Liver (tissue), 3 donors: ENCODE data around the gene RFC3.

Source experiments
- ATF3 ChIP-seq: IDR thresholded peaks from 2 replicates; pipeline ENCODE4 v1.6.1; 2016; ENCODE audit warnings: antibody characterized with exemption
- CTCF ChIP-seq: fragments of 150-350 bp; IDR thresholded peaks from 2 replicates; pipeline ENCODE4 v1.5.1; 2017; ENCODE audit warnings: improper control_type of control experiment, low read depth, low read length; ENCODE audit not compliant: missing input control
- EGR1 ChIP-seq, 2 donors: IDR thresholded peaks; 2 replicates each; pipeline ENCODE4 v1.6.1; 2016 to 2018; ENCODE audit warnings: antibody characterized with exemption in 2 of 2, low read depth in 2 of 2
- HNF4A ChIP-seq, 2 donors: conservative IDR thresholded peaks; 2 replicates each; pipeline ENCODE4 v1.6.1; 2016; ENCODE audit warnings: antibody characterized with exemption in 2 of 2, mild to moderate bottlenecking in 2 of 2
- HNF4G ChIP-seq: IDR thresholded peaks from 2 replicates; pipeline ENCODE4 v1.6.1; 2016; ENCODE audit warnings: antibody characterized with exemption
- JUND ChIP-seq, 2 donors: IDR thresholded peaks; 2 replicates each; pipeline ENCODE4 v1.6.1; 2016; ENCODE audit warnings: antibody characterized with exemption in 2 of 2
- MAX ChIP-seq: IDR thresholded peaks from 2 replicates; pipeline ENCODE4 v1.6.1; 2016; ENCODE audit warnings: antibody characterized with exemption
- NR2F2 ChIP-seq: IDR thresholded peaks from 2 replicates; pipeline ENCODE4 v1.6.1; 2016; ENCODE audit warnings: antibody characterized with exemption
- RAD21 ChIP-seq, 2 donors: IDR thresholded peaks; 2 replicates each; pipeline ENCODE4 v1.6.1; 2016; ENCODE audit warnings: antibody characterized with exemption in 2 of 2, mild to moderate bottlenecking in 2 of 2
- REST ChIP-seq: IDR thresholded peaks from 2 replicates; pipeline ENCODE4 v1.6.1; 2016; ENCODE audit warnings: antibody characterized with exemption, mild to moderate bottlenecking
- SP1 ChIP-seq: IDR thresholded peaks from 2 replicates; pipeline ENCODE4 v1.6.1; 2018; ENCODE audit warnings: antibody characterized with exemption, mild to moderate bottlenecking
- TAF1 ChIP-seq: conservative IDR thresholded peaks from 2 replicates; pipeline ENCODE4 v1.6.1; 2016; ENCODE audit warnings: antibody characterized with exemption, mild to moderate bottlenecking
- YY1 ChIP-seq: IDR thresholded peaks from 2 replicates; pipeline ENCODE4 v1.6.1; 2016; ENCODE audit warnings: antibody characterized with exemption, mild to moderate bottlenecking
- ZBTB33 ChIP-seq: IDR thresholded peaks from 2 replicates; pipeline ENCODE4 v1.6.1; 2016; ENCODE audit warnings: antibody characterized with exemption
- donor health status: healthy.
- donor health status: healthy.

- TF ChIP-seq CTCF (no peak), REST (no peak), RAD21 (IDR thresholded peaks at IDR 0.05) (no peak), TAF1 (no peak), MAX (no peak), JUND (IDR thresholded peaks at IDR 0.05) (no peak), ZBTB33 (no peak), EGR1 (IDR thresholded peaks at IDR 0.05; ENCODE audit: low read depth in 2 of 2) (no peak), HNF4A (conservative IDR thresholded peaks at IDR 0.05) (no peak), ATF3 (no peak), SP1 (no peak), YY1 (no peak), HNF4G (no peak), NR2F2 (no peak)
Measured at GRCh38 chr13:33842207-33842606, 24.3 kb downstream of the RFC3 start.
